GM19452 (cell line): Measurements from ENCODE around the gene SLC9A3.

Experiments used
- ATAC-seq: cut with Tn5 transposase; IDR thresholded peaks from one replicate; pipeline ENCODE4 v1.9.1; 2021; ENCODE audit not compliant: unreplicated experiment

SLC9A3 gene

GRCh38 chr5:446883-447263 lies 77.4 kb downstream of the SLC9A3 start:
- no peak for ATAC-seq

- no peak for ATAC-seq
These were observed 78.0 kb downstream of the SLC9A3 start for GRCh38 chr5:446066-446882.

- ATAC-seq, result no peak
These were observed 78.7 kb downstream of the SLC9A3 start for GRCh38 chr5:445591-445990.

GRCh38 chr5:444226-444625 lies 80.0 kb downstream of the SLC9A3 start:
- ATAC-seq, result no peak

GRCh38 chr5:443239-444151 lies 80.8 kb downstream of the SLC9A3 start:
- ATAC-seq, result peak; percentile 20

- ATAC-seq, result peak; percentile 85
These were observed 81.7 kb downstream of the SLC9A3 start, which contains the start of gene EXOC3 for GRCh38 chr5:442335-443238. Gene EXOC3 (plus strand): TSS chr5:443176. CDS start chr5:446206, 3,030 bp downstream.

DNA sequence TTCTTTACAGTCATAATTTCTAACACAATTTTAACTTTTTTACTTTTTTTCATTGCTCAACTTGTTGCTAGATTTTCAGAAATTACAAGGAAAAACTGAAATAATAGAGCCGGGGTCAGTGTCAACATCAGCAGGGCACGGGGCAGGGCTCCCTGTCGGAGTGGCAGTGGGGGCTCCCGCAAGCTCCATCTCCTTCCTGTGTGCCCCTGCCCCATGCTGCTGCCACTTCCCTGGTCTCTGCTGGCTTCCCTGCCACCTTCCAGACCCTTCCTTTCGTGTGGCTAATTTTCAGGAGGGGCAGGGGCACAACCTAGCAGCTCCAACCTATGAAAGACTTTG lies 82.3 kb downstream of the SLC9A3 start:
- no peak for ATAC-seq

DNA sequence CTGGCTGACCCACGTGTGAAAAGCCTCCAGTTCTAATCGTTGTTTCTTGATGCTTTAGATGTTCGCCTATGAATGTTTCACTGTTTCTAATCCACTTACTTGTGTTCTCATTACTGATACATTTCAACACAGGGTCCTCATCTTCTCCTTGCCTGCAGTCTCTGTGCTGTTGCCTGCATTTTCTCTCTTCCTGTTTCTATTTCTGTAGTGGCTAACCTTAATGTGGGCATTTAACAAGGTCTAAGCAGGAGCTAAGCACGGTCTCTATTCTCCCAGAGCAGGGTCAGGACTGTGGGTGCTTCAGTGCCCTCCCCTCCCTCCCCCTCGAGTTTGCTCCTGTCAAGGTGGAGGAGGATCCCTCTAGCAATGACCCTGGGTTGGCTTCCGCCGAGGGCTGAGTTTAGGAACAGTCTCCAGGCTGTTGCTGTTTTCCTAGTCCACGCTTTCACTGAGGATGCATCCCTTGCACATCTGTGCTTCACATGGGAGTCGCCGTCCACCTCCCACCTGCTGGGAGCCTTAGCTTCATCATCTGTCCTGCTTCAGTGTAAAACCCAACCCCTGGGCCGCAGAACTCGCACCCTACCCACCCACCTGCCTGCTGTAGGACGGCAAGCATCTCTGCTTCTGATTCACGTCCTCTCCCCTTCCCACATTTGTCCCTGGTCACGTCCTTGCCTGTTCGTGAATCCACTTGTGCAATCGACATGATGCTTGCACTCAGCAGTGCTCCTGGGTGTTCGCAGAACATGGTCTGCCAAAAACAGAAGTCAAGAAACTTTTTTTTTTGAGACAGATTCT lies 83.6 kb downstream of the SLC9A3 start:
- ATAC-seq, result no peak

DNA sequence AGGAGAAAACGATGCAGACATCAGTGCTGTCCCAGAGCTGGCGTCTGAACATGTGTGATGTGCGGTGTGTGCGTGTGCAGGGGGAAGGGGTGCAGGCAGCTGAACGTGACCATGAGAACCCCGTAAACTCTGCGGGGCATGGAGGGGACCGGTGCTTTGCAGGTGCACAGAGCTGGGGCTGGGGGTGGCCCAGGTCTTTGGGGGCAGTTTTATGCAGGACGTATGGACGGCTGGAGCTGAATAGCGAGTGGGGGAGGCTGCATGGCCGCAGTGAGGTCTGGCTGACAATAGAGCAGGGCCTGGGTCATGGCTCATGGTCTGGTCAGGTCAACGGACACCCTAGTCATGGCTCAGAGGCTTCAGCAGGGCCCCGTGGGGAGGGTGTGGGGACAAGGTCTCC lies 84.6 kb downstream of the SLC9A3 start:
- ATAC-seq, result no peak

GRCh38 chr5:439181-439580 lies 85.1 kb downstream of the SLC9A3 start:
- ATAC-seq, result no peak

GRCh38 chr5:438481-438981 lies 85.7 kb downstream of the SLC9A3 start:
- no peak for ATAC-seq

DNA sequence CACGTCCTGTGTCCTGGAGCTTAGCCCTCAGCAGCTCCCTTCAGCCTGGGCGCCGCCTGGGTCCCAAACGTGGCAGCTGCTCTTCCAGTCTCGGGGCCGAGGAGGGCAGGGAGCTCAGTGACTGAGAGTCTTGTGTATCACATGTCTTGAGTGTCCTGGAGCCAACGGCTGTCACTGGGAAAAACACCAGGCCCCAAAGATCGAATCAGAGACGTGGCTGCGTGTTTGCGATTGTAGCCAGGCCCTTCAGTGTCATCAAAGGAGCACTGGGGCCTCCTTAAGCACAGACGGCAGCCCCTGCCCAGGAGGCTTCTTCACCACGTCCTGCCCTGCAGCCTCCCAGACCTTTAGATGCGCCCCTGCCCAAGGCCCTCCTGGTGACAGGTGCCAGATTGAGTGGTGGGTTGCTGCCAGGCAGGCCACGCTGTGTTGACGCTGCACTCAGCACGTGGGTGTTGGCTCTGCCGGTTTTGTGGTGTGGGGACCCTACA lies 86.9 kb downstream of the SLC9A3 start:
- no peak for ATAC-seq

DNA sequence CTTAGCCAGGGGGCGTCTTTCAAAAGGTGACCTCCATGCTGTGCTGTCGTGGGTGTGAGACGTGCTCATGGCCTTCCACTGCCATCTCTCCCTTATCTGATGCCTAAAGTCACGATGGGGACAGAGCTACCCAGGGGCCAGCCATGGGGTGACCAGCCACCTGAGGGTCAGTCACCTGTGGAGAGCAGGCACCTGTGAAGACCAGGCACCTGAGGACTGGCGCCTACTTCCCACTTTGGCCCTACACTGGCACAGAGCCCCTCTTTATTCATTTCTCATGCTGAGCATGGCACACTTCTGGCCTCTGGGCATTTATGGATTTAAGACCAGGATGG lies 87.6 kb downstream of the SLC9A3 start:
- no peak for ATAC-seq

- ATAC-seq, result no peak
These were observed 88.1 kb downstream of the SLC9A3 start for GRCh38 chr5:435961-436640.

- ATAC-seq, result no peak
These were observed 89.0 kb downstream of the SLC9A3 start for GRCh38 chr5:435156-435790.

DNA sequence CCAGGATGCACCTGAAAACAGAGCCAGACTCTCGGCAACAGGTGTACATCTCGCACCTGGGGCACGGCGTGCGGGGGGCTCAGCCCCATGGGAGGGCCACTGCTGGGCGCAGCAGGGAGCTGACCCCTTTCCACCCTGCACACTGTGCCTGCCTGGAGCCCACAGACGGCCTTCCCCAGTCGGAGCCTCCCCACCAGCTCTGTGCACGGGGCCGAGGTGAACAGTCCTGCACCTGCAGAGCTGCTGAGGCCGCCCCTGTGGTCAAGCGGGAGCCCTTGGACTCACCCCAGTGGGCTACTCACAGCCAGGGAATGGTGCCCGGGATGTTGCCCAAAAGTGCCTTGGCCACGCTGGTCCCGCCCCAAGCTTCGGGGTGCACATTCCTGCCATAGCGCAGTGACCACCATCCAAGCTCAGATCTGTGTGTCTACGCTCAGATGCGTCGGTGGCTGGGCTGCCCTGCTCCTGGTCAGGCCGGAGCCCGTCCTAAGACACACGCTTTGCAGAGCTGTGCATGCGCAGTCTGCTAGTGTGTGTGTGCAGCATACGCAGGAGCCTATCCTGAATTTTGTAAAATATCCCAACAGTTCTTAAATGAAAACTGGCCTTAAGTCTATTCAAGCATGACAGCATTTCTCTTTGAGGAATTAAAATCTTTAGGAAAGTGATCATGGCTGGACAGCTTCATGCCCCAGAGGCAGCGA lies 89.7 kb downstream of the SLC9A3 start:
- ATAC-seq, result no peak

DNA sequence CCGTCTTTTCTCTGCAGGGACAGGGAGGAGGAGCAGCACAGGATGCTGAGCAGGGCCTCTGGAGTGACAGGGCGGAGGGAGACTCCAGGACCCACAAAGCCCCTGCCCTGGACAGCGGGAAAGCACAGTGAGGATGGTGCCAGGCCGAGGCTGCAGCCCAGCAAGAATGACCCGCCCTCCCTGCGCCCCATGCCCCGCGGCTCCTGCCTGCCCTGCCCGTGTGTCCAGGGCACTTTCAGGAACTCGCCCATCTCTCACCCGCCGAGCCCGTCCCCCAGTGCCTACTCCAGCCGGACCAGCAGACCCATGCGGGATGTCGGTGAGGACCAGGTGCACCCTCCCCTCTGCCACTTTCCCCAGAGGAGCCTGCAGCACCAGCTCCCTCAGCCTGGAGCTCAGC lies 90.4 kb downstream of the SLC9A3 start:
- ATAC-seq, result no peak
